OCI-LY3 (cell line): Measurements from ENCODE around the gene SH2D6.

ENCODE experiments used
- EZH2phosphoT487 ChIP-seq: fragments of 200-600 bp; shearing (Covaris generic); IDR thresholded peaks from 2 replicates; pipeline ENCODE4 v1.6.1; 2018; ENCODE audit warnings: antibody characterized with exemption, mixed run types, low read depth
- TF ChIP-seq, protein P1 (sequence below): fragments of 200-600, 300-600 bp; sonication (generic); IDR thresholded peaks from 2 replicates; pipeline ENCODE4 v1.5.1; 2014; ENCODE audit warnings: antibody characterized with exemption, low read length, low read depth

DNA sequence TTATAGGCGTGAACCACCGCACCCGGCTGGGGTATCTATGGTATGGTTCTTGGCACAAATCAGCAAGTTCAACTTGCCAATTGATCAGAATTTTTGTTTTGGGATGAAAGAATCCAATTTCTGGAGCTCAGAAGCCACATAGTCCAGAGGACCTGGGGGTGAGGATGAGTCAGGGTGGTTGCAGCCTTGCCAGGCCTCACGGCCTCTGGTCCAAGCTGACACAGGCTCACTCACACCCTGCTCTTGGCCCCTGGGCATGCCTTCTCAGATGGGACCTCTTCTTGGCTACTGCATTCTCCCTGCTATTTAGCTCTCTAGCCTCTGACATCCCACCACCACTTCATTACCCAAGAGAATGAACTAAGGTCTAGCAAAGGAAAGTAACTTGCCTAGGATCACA, 24.7 kb upstream of the SH2D6 start:
- TF ChIP-seq, protein P1, sequence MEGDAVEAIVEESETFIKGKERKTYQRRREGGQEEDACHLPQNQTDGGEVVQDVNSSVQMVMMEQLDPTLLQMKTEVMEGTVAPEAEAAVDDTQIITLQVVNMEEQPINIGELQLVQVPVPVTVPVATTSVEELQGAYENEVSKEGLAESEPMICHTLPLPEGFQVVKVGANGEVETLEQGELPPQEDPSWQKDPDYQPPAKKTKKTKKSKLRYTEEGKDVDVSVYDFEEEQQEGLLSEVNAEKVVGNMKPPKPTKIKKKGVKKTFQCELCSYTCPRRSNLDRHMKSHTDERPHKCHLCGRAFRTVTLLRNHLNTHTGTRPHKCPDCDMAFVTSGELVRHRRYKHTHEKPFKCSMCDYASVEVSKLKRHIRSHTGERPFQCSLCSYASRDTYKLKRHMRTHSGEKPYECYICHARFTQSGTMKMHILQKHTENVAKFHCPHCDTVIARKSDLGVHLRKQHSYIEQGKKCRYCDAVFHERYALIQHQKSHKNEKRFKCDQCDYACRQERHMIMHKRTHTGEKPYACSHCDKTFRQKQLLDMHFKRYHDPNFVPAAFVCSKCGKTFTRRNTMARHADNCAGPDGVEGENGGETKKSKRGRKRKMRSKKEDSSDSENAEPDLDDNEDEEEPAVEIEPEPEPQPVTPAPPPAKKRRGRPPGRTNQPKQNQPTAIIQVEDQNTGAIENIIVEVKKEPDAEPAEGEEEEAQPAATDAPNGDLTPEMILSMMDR, result no peak
- no peak for TF ChIP-seq EZH2phosphoT487
